Uterus (tissue), 4 donors: Measurements from ENCODE around the gene ESR2. TPM values are rescaled to one million over a fixed set of nuclear protein-coding genes. Genes with fewer than 3 reads are reported as not detected.

Experiments used
- DNase-seq, 2 donors: peaks; one replicate each; pipeline ENCODE4 v3.0.0-alpha.2; 2019 to 2020
- H3K27ac ChIP-seq, 2 donors: fragments of 200-600 bp; sonication (generic); 1 replicate in 1 of 2; 2 replicates in 1 of 2; pipeline ENCODE4 v1.5.1; 2016 to 2018
- H3K27me3 ChIP-seq, 2 donors: fragments of 200-600 bp; sonication (generic); one replicate each; pipeline ENCODE4 v1.5.1; 2018 to 2019; ENCODE audit warnings: control low read depth in 1 of 2
- H3K36me3 ChIP-seq, 2 donors: fragments of 200-600 bp; sonication (generic); one replicate each; pipeline ENCODE4 v1.5.1; 2019; ENCODE audit warnings: control low read depth in 1 of 2
- H3K4me1 ChIP-seq, 2 donors: fragments of 200-600 bp; sonication (generic); one replicate each; pipeline ENCODE4 v1.5.1; 2018 to 2019; ENCODE audit warnings: control low read depth in 1 of 2
- H3K4me3 ChIP-seq, 2 donors: fragments of 200-600 bp; sonication (generic); 1 replicate in 1 of 2; 2 replicates in 1 of 2; pipeline ENCODE4 v1.5.1; 2018 to 2019; ENCODE audit warnings: mild to moderate bottlenecking in 1 of 2
- H3K9me3 ChIP-seq, 2 donors: fragments of 200-600 bp; sonication (generic); one replicate each; pipeline ENCODE4 v1.5.1; 2019; ENCODE audit warnings: control low read depth in 1 of 2
- POLR2A ChIP-seq, 2 donors: fragments of 450-650 bp; IDR thresholded peaks; one replicate each; pipeline ENCODE4 v1.6.1; 2016; ENCODE audit warnings: antibody characterized with exemption in 2 of 2, mild to moderate bottlenecking in 1 of 2, moderate library complexity in 1 of 2
- intact Hi-C: fragments of 100-400 bp; cut with DNase I; formaldehyde crosslinking; loops from one replicate; pipeline ENCODE4 v1.15.1; 2023; ENCODE audit warnings: low total_unique reads
- total RNA-seq, 4 donors: library from RNA; depleted of rRNA in 3 of 4; stranded (reverse); fragments of >200 nt in 3 of 4; gene quantifications; one replicate each; pipeline versions ENCODE4 v1.1.0 to v1.2.4, GENCODE V29; 2014 to 2023
- TF ChIP-seq, protein P1 (sequence below), 4 experiments: fragments of 200-600 bp in 2 of 4; fragments of 450-650 bp in 2 of 4; sonication (generic) in 2 of 4; IDR thresholded peaks; one replicate each; pipeline ENCODE4 v1.5.1; 2016 to 2019; ENCODE audit warnings: antibody characterized with exemption in 4 of 4, mild to moderate bottlenecking in 2 of 4, moderate library complexity in 1 of 4
- donor health status: DM: yes; HTN: yes; CAD: no.

ESR2 gene
- total RNA-seq, 4 donors from 2014 or later, result 0.41 to 8.2 (median 3.9) TPM

DNA sequence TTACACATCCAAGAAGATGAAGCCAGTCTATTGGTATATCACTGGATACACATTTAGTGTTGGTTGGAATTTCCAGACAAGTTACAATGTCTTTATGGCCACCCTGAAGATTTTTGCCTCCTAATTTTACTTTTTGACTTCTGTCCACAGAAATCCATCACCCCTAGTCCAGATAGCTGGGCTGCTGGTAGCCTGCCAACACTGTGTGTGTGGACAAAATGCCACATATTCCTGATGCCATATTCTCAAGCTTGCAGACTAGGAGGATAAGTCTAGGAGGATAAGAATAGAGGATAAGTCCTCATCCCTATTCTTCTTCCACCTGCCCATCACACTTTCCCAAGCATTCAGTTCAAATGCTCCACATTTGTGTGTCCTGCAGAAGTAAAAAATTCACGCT, 4.6 kb downstream of the ESR2 start:
- Histone ChIP-seq H3K4me3 (no peak overlapping the region), H3K9me3 (no peaks in the 10 kb centered on the region), H3K27me3 (peaks cover 0 to 9% of the 10 kb centered on the region in 2 donors), H3K4me1 (no peaks in the 10 kb centered on the region), H3K36me3 (no peaks in the 10 kb centered on the region), H3K27ac (no peak overlapping the region)
- TF ChIP-seq, protein P1, sequence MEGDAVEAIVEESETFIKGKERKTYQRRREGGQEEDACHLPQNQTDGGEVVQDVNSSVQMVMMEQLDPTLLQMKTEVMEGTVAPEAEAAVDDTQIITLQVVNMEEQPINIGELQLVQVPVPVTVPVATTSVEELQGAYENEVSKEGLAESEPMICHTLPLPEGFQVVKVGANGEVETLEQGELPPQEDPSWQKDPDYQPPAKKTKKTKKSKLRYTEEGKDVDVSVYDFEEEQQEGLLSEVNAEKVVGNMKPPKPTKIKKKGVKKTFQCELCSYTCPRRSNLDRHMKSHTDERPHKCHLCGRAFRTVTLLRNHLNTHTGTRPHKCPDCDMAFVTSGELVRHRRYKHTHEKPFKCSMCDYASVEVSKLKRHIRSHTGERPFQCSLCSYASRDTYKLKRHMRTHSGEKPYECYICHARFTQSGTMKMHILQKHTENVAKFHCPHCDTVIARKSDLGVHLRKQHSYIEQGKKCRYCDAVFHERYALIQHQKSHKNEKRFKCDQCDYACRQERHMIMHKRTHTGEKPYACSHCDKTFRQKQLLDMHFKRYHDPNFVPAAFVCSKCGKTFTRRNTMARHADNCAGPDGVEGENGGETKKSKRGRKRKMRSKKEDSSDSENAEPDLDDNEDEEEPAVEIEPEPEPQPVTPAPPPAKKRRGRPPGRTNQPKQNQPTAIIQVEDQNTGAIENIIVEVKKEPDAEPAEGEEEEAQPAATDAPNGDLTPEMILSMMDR (IDR thresholded peaks at IDR 0.05), result no peak
- no peak for TF ChIP-seq POLR2A (IDR thresholded peaks at IDR 0.05)
- no peak for DNase-seq
- intact Hi-C loops, result no loop called here

DNA sequence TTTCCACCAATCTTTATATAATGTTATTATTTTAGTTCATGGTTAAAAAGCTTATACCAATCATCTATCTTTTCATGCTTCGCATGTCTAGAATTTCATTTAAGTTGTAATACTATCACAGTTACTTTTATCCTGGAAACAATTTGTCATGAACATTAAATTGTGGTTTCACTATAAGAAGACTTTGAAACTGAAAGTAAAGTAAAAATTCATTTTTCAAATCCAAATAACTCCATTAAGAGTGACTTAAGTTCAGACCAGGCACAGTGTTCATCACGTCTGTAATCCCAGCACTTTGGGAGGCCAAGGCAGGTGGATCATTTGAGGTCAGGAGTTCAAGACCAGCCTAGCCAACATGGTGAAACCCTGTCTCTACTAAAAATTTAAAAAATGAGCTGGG, 12.4 kb downstream of the ESR2 start:
- Histone ChIP-seq H3K4me1 (no peaks in the 10 kb centered on the region), H3K27ac (no peak overlapping the region), H3K4me3 (no peak overlapping the region), H3K36me3 (no peaks in the 10 kb centered on the region), H3K27me3 (no peaks in the 10 kb centered on the region), H3K9me3 (no peaks in the 10 kb centered on the region)
- no peak for DNase-seq
- TF ChIP-seq, protein P1 (IDR thresholded peaks at IDR 0.05), result no peak
- TF ChIP-seq POLR2A (IDR thresholded peaks at IDR 0.05), result no peak
- intact Hi-C loops, result no loop called here

DNA sequence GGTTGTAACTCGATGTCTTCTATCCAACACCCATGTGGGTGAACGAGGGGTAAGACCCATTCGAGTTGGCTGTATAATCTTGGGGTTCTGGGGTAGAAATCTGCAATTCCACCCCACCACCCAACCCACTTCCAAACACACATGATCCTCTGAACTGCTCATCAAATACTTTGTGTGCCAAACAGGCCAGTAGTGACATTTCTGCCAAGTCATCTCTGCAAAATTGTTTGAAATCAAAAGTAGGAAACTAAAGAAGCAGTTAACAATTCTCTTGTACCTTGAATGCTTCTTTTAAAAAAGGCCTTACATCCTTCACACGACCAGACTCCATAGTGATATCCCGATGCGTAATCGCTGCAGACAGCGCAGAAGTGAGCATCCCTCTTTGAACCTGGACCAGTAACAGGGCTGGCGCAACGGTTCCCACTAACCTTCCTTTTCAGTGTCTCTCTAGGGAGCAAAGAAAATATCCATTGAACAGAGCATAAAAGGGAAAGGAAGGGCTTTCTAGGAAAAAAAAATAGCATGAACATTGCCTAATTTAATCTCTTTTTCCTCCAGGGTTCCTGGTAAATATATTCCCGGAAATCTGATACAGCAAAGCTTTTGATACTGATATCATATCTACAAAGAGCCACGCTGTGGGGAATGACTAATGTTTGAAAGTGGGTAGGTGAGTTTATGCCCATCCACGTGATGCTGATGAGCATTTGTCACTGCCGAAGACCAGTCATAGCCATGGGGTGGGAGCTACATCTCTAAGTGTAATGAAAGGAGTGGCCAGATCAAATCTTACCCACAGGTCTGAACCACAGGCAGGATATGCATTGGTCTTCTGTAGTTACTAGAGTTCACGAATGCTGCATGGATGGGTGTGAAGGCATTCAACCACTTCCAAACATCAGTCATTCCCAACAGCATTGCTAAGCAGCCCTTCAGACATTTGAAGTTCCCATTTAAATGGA, 14.2 kb downstream of the ESR2 start:
- no peaks in the 10 kb centered on the region for H3K36me3 ChIP-seq
- no peaks in the 10 kb centered on the region for H3K9me3 ChIP-seq
- no peak overlapping the region for H3K4me3 ChIP-seq
- TF ChIP-seq, protein P1 (IDR thresholded peaks at IDR 0.05), result no peak
- no peak for TF ChIP-seq POLR2A (IDR thresholded peaks at IDR 0.05)
- H3K27ac ChIP-seq, result no peak overlapping the region
- no peaks in the 10 kb centered on the region for H3K27me3 ChIP-seq
- H3K4me1 ChIP-seq, result no peaks in the 10 kb centered on the region
- intact Hi-C loops, result no loop called here
- DNase-seq, result peak in 1 of 2 donors; percentile 34

DNA sequence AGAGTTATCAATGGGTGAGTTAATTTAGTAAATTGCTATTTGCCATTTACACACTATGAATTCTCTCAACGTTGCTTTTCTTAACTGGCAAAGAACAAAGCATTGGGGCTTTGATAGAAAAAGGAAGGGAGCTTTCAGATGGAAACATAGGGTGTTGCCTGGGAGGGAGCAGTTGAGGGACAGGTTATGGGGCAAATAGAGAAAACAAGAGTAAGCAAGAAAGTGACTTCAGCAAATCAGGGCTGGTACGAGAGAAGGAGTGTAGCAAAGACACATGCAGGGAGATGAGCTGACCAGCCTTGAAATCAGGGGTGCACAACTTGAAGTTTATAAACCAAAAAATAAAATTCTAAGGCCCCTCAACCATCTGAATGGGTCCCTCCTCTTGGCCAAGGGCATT, 15.7 kb downstream of the ESR2 start:
- no peaks in the 10 kb centered on the region for H3K36me3 ChIP-seq
- H3K4me3 ChIP-seq, result no peak overlapping the region
- H3K27ac ChIP-seq, result no peak overlapping the region
- intact Hi-C loops, result no loop called here
- no peak for DNase-seq
- TF ChIP-seq, protein P1 (IDR thresholded peaks at IDR 0.05), result no peak
- no peak for TF ChIP-seq POLR2A (IDR thresholded peaks at IDR 0.05)
- H3K27me3 ChIP-seq, result no peaks in the 10 kb centered on the region
- H3K9me3 ChIP-seq, result no peaks in the 10 kb centered on the region
- no peaks in the 10 kb centered on the region for H3K4me1 ChIP-seq

DNA sequence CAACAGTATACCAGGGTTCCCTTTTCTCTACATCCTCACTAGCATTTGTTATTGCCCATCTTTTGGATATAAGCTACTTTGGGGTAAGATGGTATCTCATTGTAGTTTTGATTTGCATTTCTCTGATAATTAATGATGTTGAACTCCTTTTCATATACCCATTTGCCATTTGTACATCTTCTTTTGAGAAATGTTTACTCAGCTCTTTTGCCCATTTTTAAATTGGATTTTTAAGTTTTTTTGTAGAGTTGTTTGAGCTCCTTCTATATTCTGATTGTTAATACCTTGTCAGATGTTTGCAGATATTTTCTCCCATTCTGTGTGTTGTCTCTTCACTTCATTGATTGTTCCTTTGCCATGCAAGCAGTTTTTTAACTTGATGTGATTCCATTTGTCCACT, 22.2 kb downstream of the ESR2 start:
- H3K27me3 ChIP-seq, result no peaks in the 10 kb centered on the region
- intact Hi-C loops, result no loop called here
- DNase-seq, result no peak
- H3K9me3 ChIP-seq, result no peaks in the 10 kb centered on the region
- no peak overlapping the region for H3K4me3 ChIP-seq
- H3K27ac ChIP-seq, result no peak overlapping the region
- no peaks in the 10 kb centered on the region for H3K36me3 ChIP-seq
- H3K4me1 ChIP-seq, result no peaks in the 10 kb centered on the region
- TF ChIP-seq, protein P1 (IDR thresholded peaks at IDR 0.05), result no peak
- TF ChIP-seq POLR2A (IDR thresholded peaks at IDR 0.05), result no peak
